Effector memory CD8-positive, alpha-beta T cell (primary cell): Measurements from ENCODE around the gene RAB3C.

Experiments
- ATAC-seq: fragments of 150-1000 bp; cut with Tn5 transposase; replicated peaks from 2 replicates; pipeline ENCODE4 v1.10.0; 2021; ENCODE audit warnings: mild to moderate bottlenecking, moderate library complexity
- DNase-seq, 3 experiments: peaks; one replicate each; pipeline ENCODE4 v3.0.0; 2021
- H3K27ac Mint-ChIP-seq, 2 donors: one replicate each; pipeline ENCODE4 v1.8.0; 2022; ENCODE audit warnings: mild to moderate bottlenecking in 2 of 2, mixed read lengths in 2 of 2, moderate library complexity in 2 of 2
- H3K27me3 Mint-ChIP-seq, 2 donors: one replicate each; pipeline ENCODE4 v1.8.0; 2022; ENCODE audit warnings: mixed read lengths in 2 of 2
- H3K36me3 Mint-ChIP-seq: one replicate; pipeline ENCODE4 v1.8.0; 2022; ENCODE audit warnings: mild to moderate bottlenecking, moderate library complexity, mixed read lengths; ENCODE audit not compliant: insufficient read depth
- H3K4me1 Mint-ChIP-seq, 2 donors: one replicate each; pipeline ENCODE4 v1.8.0; 2022; ENCODE audit warnings: low read depth in 2 of 2, mixed read lengths in 2 of 2
- H3K4me3 Mint-ChIP-seq, 2 donors: one replicate each; pipeline ENCODE4 v1.8.0; 2022; ENCODE audit warnings: mild to moderate bottlenecking in 2 of 2, mixed read lengths in 2 of 2, moderate library complexity in 2 of 2
- H3K9me3 Mint-ChIP-seq, 2 donors: one replicate each; pipeline ENCODE4 v1.8.0; 2022; ENCODE audit warnings: mixed read lengths in 2 of 2

The RAB3C gene

GRCh38 chr5:58736214-58736613, 153.3 kb downstream of the RAB3C start:
- H3K27ac Mint-ChIP-seq, result no peak overlapping the region
- H3K27me3 Mint-ChIP-seq, result no peaks in the 10 kb centered on the region
- DNase-seq (no peak), ATAC-seq (no peak)
- H3K9me3 Mint-ChIP-seq, result no peaks in the 10 kb centered on the region
- no peak overlapping the region for H3K4me3 Mint-ChIP-seq
- H3K36me3 Mint-ChIP-seq, result no peaks in the 10 kb centered on the region
- no peaks in the 10 kb centered on the region for H3K4me1 Mint-ChIP-seq

DNA sequence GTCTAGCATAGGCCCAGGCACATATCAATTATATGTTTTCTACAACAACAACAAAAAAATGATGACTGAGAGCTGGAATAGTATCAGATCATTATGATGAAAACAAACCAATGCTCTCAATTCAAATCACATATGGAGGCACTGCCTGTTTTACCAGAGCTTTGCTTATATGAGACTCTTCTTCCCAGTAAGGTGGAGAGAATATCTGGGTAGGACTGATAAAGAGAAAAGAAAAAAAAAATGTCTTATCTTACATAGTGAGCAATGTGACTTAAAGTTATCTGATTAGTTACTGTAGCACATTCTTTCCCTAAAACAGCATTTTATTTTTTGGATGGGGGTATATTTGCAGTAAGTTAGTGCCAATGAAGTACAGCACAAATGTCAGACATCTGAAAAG, 154.8 kb downstream of the RAB3C start:
- Mint-ChIP-seq H3K9me3 (no peaks in the 10 kb centered on the region), H3K27me3 (peaks cover 0 to 5% of the 10 kb centered on the region in 2 donors), H3K4me1 (no peaks in the 10 kb centered on the region), H3K36me3 (no peaks in the 10 kb centered on the region), H3K4me3 (no peak overlapping the region), H3K27ac (no peak overlapping the region)
- DNase-seq (no peak), ATAC-seq (no peak)

GRCh38 chr5:58738336-58738735, 155.5 kb downstream of the RAB3C start:
- H3K4me1 Mint-ChIP-seq, result no peaks in the 10 kb centered on the region
- no peak for DNase-seq
- H3K27ac Mint-ChIP-seq, result no peak overlapping the region

DNA sequence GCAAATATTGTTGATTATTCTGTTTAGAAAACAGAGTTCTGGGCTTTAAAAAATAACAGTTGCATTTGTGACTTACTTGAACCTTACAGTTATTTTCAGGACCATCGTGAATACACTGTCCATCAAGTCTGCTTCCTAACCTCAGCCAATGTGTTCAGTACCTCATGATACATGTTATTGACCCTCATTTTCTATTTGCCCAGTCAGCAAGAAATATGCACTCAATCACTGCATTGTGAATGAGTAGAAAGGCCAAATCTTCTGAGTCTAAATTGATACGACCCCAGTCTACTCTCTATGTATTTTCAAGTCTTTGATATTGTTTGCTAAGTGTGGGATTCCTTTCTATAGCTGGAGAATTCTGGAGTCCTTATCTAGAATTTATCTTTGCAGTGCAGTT, 156.2 kb downstream of the RAB3C start:
- Mint-ChIP-seq H3K27ac (no peak overlapping the region), H3K27me3 (peaks cover 5 to 8% of the 10 kb centered on the region in 2 donors), H3K36me3 (no peaks in the 10 kb centered on the region), H3K4me1 (no peaks in the 10 kb centered on the region), H3K9me3 (no peaks in the 10 kb centered on the region), H3K4me3 (no peak overlapping the region)
- ATAC-seq, result no peak
- no peak for DNase-seq

More at GRCh38 chr5:58738336-58738735, 155.5 kb downstream of the RAB3C start:
- no peak for ATAC-seq
- no peaks in the 10 kb centered on the region for H3K9me3 Mint-ChIP-seq
- H3K27me3 Mint-ChIP-seq, result peaks cover under 1 to 5% of the 10 kb centered on the region in 2 donors
- no peak overlapping the region for H3K4me3 Mint-ChIP-seq
- H3K36me3 Mint-ChIP-seq, result no peaks in the 10 kb centered on the region

GRCh38 chr5:58740956-58741355, 158.1 kb downstream of the RAB3C start:
- Mint-ChIP-seq H3K27ac (no peak overlapping the region), H3K4me1 (no peaks in the 10 kb centered on the region), H3K36me3 (no peaks in the 10 kb centered on the region), H3K27me3 (peaks cover 12 to 16% of the 10 kb centered on the region in 2 donors), H3K4me3 (no peak overlapping the region), H3K9me3 (peaks cover 0 to 2% of the 10 kb centered on the region in 2 donors)
- DNase-seq (no peak), ATAC-seq (no peak)

- Mint-ChIP-seq H3K27ac (no peak overlapping the region), H3K9me3 (peaks cover 0 to 2% of the 10 kb centered on the region in 2 donors), H3K27me3 (peaks cover 14 to 19% of the 10 kb centered on the region in 2 donors), H3K36me3 (no peaks in the 10 kb centered on the region), H3K4me3 (no peak overlapping the region), H3K4me1 (no peaks in the 10 kb centered on the region)
- DNase-seq (no peak), ATAC-seq (no peak)
These were observed 162.5 kb downstream of the RAB3C start for GRCh38 chr5:58745350-58745749.

DNA sequence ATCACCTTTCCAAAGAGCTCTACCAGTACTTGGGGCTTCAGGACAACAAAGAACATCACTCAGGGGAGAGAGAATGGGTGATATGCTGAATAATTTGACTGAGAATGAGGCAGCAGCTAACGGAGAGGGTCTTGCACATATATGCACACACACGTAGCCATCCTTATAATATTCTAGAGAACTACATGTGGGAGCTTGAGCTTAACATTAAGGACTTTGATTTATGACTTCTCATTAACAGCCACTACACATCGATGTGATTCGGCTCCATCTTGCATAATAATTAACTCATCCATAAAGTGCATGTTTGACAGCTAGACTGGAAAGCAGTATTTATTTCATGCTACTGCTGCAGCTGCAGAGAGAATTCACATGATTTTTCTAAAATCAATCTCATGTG, 163.4 kb downstream of the RAB3C start:
- Mint-ChIP-seq H3K4me3 (no peak overlapping the region), H3K27me3 (peaks cover 14 to 19% of the 10 kb centered on the region in 2 donors), H3K27ac (no peak overlapping the region), H3K36me3 (no peaks in the 10 kb centered on the region), H3K9me3 (peaks cover 0 to 2% of the 10 kb centered on the region in 2 donors), H3K4me1 (no peaks in the 10 kb centered on the region)
- no peak for DNase-seq
- ATAC-seq, result no peak

DNA sequence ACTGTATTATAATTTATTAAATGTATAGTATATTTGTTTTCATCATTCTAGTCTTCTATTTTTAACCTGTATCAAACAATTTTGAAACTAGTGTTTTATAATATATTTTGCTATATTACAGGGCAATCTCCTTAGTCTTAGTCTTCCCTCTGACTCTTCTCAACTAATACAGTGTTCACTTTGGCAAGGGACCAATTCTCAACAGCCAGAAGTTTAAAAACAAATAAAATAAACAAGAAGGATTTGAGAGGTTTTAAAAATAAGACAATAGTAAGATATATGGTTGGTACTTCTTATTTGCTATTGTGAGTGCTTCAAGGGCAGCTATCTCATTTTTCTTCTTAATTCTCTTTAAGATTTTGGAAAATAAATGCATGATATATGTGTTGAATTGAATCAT, 167.2 kb downstream of the RAB3C start:
- DNase-seq (no peak), ATAC-seq (no peak)
- H3K27me3 Mint-ChIP-seq, result peaks cover 15 to 16% of the 10 kb centered on the region in 2 donors
- no peaks in the 10 kb centered on the region for H3K36me3 Mint-ChIP-seq
- H3K27ac Mint-ChIP-seq, result no peak overlapping the region
- no peak overlapping the region for H3K4me3 Mint-ChIP-seq
- no peaks in the 10 kb centered on the region for H3K4me1 Mint-ChIP-seq
- H3K9me3 Mint-ChIP-seq, result peaks cover 0 to 2% of the 10 kb centered on the region in 2 donors

DNA sequence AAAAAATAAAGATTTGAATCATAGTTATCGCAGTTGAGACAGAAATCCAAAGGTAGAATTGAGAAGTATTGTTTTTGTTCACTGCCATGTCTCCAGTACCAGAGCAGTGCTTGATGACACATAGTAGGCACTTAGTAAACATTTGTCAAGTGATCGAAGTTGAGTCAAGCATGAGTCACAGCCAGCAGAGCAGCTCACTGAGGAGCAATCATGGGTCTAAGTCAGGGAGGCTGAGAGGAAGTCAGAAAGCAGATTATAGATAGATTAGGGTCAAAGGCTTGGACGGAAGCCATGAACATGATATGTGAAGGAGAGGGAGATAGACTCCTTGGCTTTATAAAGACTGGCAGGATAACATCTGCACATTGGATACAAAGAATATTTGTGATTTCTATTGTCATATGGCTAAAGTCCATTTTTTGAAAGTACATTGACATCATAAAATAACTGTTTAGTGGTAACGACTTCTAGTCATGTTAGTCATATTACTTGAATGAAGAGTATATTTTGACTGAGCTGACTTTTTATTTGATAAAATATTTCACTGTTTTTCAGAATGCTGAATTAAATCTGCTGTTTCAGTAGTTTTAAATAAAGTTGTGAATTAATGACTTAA, 168.5 kb downstream of the RAB3C start:
- H3K27me3 Mint-ChIP-seq, result peaks cover 6 to 9% of the 10 kb centered on the region in 2 donors
- ATAC-seq, result no peak
- no peak overlapping the region for H3K27ac Mint-ChIP-seq
- H3K4me1 Mint-ChIP-seq, result no peaks in the 10 kb centered on the region
- H3K9me3 Mint-ChIP-seq, result no peaks in the 10 kb centered on the region
- DNase-seq, result no peak
- H3K36me3 Mint-ChIP-seq, result no peaks in the 10 kb centered on the region
- no peak overlapping the region for H3K4me3 Mint-ChIP-seq

DNA sequence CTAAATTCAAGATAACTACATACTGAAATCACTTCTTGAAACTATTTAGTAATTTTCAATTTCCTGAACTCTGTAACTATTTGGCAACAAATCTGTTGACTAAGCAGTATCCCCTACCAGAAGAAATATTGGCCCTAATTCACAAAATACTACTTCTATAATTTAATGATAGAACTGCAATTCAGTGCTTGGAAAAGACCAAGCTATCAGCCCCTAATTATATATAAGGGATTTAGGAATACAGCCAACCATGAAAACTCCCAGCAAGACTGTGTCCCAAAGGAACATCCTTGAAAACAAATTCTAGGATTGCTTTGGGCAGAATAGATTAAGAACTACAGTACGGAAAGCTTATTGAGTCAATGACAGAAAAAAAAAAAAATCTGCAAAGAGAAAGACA, 169.2 kb downstream of the RAB3C start:
- DNase-seq (no peak), ATAC-seq (no peak)
- H3K9me3 Mint-ChIP-seq, result no peaks in the 10 kb centered on the region
- no peaks in the 10 kb centered on the region for H3K36me3 Mint-ChIP-seq
- peaks cover 6 to 9% of the 10 kb centered on the region in 2 donors for H3K27me3 Mint-ChIP-seq
- no peak overlapping the region for H3K4me3 Mint-ChIP-seq
- no peaks in the 10 kb centered on the region for H3K4me1 Mint-ChIP-seq
- H3K27ac Mint-ChIP-seq, result no peak overlapping the region

DNA sequence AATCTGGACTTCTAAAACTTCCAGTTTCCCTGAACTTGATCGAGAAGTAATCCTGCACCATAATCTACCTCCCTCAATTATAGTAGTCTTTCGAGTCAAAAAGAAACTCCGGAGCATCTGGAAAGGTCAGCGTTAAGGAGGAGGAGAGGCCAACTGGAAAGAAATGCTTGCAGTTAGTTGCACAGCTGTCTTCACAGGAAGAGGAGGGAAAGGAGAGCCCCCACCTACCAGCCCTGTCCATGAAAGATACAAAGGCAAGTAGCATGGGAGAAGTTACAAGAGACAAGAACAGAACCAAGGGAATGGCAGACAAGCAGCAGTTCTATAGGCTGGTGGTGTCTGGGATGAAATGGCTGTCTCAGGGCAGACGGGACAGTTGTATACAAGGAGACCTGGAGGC, 170.6 kb downstream of the RAB3C start:
- Mint-ChIP-seq H3K36me3 (no peaks in the 10 kb centered on the region), H3K4me3 (no peak overlapping the region), H3K27ac (no peak overlapping the region), H3K27me3 (peaks cover 6 to 9% of the 10 kb centered on the region in 2 donors), H3K9me3 (no peaks in the 10 kb centered on the region), H3K4me1 (no peaks in the 10 kb centered on the region)
- DNase-seq (no peak), ATAC-seq (no peak)

DNA sequence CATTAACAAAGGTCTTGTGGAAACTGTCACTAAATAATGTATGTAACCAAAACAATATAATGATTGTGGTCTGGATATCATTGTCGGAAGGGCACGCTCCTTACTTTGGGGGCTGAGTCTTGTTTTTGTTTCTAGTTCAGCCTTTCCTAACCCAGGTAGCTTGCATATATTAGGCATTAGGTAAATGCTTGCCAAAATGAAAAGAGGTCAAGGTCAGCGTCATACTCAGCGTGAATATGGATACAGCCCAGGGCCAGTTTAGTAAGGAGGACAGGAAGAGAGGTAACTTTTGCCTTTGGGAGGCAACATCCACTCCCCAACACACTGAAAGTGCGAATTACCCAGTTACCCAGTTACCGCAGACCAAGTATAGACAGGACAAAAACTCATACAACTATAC, 171.4 kb downstream of the RAB3C start:
- no peak overlapping the region for H3K27ac Mint-ChIP-seq
- peaks cover 6 to 9% of the 10 kb centered on the region in 2 donors for H3K27me3 Mint-ChIP-seq
- H3K36me3 Mint-ChIP-seq, result no peaks in the 10 kb centered on the region
- no peak for ATAC-seq
- no peak overlapping the region for H3K4me3 Mint-ChIP-seq
- no peak for DNase-seq
- H3K9me3 Mint-ChIP-seq, result no peaks in the 10 kb centered on the region
- peaks cover 5% of the 10 kb centered on the region in 2 donors for H3K4me1 Mint-ChIP-seq

GRCh38 chr5:58755397-58755796, 172.5 kb downstream of the RAB3C start:
- DNase-seq, result no peak
- Mint-ChIP-seq H3K9me3 (no peaks in the 10 kb centered on the region), H3K4me1 (peaks cover 11 to 15% of the 10 kb centered on the region in 2 donors), H3K4me3 (no peak overlapping the region), H3K36me3 (peaks cover 4% of the 10 kb centered on the region), H3K27me3 (peaks cover 6 to 9% of the 10 kb centered on the region in 2 donors), H3K27ac (no peak overlapping the region)
- ATAC-seq, result no peak

GRCh38 chr5:58759745-58760144, 176.9 kb downstream of the RAB3C start:
- peaks cover 18 to 22% of the 10 kb centered on the region in 2 donors for H3K4me1 Mint-ChIP-seq
- peak in 1 of 3 experiments; percentile 1 for DNase-seq
- H3K27me3 Mint-ChIP-seq, result no peaks in the 10 kb centered on the region
- ATAC-seq, result peak; percentile 67
- peaks cover 4% of the 10 kb centered on the region for H3K36me3 Mint-ChIP-seq
- peak overlapping the region; percentile 92 for H3K27ac Mint-ChIP-seq
- peak overlapping the region; percentile 74 to 81 for H3K4me3 Mint-ChIP-seq
- H3K9me3 Mint-ChIP-seq, result no peaks in the 10 kb centered on the region
